Fibroblast of villous mesenchyme (primary cell): ENCODE results near the gene PLXNB3. TPM values are rescaled to one million over a fixed set of nuclear protein-coding genes. Genes with fewer than 3 reads are reported as not detected.

Experiments used
- DNase-seq: peaks from one replicate; pipeline ENCODE4 v3.0.0-alpha.2; 2010; ENCODE audit warnings: low read depth
- H3K4me3 ChIP-seq: 2 replicates; pipeline ENCODE4 v1.5.1; 2011; ENCODE audit warnings: low read depth, mild to moderate bottlenecking, low read length
- total RNA-seq: library from RNA; depleted of rRNA; stranded (reverse); fragments of >200 nt; gene quantifications from 2 replicates; pipeline ENCODE4 v1.2.3, GENCODE V29; 2012
- TF ChIP-seq, protein P1 (sequence below): IDR thresholded peaks from 2 replicates; pipeline ENCODE4 v1.5.1; 2012; ENCODE audit warnings: low read depth, mild to moderate bottlenecking, low read length; ENCODE audit not compliant: insufficient read depth

The PLXNB3 gene
- total RNA-seq, 1 donor: 3.0 TPM

GRCh38 chrX:153824348-153824747, 60.3 kb downstream of the PLXNB3 start:
- TF ChIP-seq, protein P1, sequence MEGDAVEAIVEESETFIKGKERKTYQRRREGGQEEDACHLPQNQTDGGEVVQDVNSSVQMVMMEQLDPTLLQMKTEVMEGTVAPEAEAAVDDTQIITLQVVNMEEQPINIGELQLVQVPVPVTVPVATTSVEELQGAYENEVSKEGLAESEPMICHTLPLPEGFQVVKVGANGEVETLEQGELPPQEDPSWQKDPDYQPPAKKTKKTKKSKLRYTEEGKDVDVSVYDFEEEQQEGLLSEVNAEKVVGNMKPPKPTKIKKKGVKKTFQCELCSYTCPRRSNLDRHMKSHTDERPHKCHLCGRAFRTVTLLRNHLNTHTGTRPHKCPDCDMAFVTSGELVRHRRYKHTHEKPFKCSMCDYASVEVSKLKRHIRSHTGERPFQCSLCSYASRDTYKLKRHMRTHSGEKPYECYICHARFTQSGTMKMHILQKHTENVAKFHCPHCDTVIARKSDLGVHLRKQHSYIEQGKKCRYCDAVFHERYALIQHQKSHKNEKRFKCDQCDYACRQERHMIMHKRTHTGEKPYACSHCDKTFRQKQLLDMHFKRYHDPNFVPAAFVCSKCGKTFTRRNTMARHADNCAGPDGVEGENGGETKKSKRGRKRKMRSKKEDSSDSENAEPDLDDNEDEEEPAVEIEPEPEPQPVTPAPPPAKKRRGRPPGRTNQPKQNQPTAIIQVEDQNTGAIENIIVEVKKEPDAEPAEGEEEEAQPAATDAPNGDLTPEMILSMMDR: no peak
- no peak for DNase-seq
- no peak overlapping the region for H3K4me3 ChIP-seq

- no peak for DNase-seq
- TF ChIP-seq, protein P1: no peak
- H3K4me3 ChIP-seq: no peak overlapping the region
Measured at GRCh38 chrX:153825042-153825441, 61.0 kb downstream of the PLXNB3 start.

Other genes with a start within 250 kb of the PLXNB3 start
- gene ATP2B3, start 246.6 kb upstream of the PLXNB3 start, total RNA-seq: not detected in 2 replicates
- gene CCNQ, start 165.1 kb upstream of the PLXNB3 start, total RNA-seq: 38.9 and 42.8 TPM in 2 replicates
- under 0.01 TPM in 1 of 2 replicates, not detected in the other for gene DUSP9, start 117.0 kb upstream of the PLXNB3 start, total RNA-seq
- gene PNCK, start 90.4 kb upstream of the PLXNB3 start, total RNA-seq: under 0.01 and 0.32 TPM in 2 replicates
- gene SLC6A8, start 76.3 kb upstream of the PLXNB3 start, total RNA-seq: 9.1 and 12.2 TPM in 2 replicates
- 105 and 127 TPM in 2 replicates for gene BCAP31, start 39.9 kb upstream of the PLXNB3 start, total RNA-seq
- 15.5 and 19.3 TPM in 2 replicates for gene ABCD1, start 39.4 kb upstream of the PLXNB3 start, total RNA-seq
- 0.86 and 0.97 TPM in 2 replicates for gene SRPK3, start 16.8 kb downstream of the PLXNB3 start, total RNA-seq
- 37.4 and 40.2 TPM in 2 replicates for gene IDH3G, start 30.1 kb downstream of the PLXNB3 start, total RNA-seq
- gene SSR4, start 30.4 kb downstream of the PLXNB3 start, total RNA-seq: 122 and 133 TPM in 2 replicates
- 0.32 and 0.43 TPM in 2 replicates for gene PDZD4, start 66.3 kb downstream of the PLXNB3 start, total RNA-seq
- 16.4 and 54.4 TPM in 2 replicates for gene L1CAM, start 121.9 kb downstream of the PLXNB3 start, total RNA-seq
- under 0.01 TPM in 1 of 2 replicates, not detected in the other for gene AVPR2, start 140.4 kb downstream of the PLXNB3 start, total RNA-seq
- gene ARHGAP4, start 162.0 kb downstream of the PLXNB3 start, total RNA-seq: 3.0 and 5.2 TPM in 2 replicates
- gene NAA10, start 170.8 kb downstream of the PLXNB3 start, total RNA-seq: 59.9 and 62.2 TPM in 2 replicates
- 4.3 and 12.6 TPM in 2 replicates for gene RENBP, start 180.4 kb downstream of the PLXNB3 start, total RNA-seq
- gene HCFC1, start 207.6 kb downstream of the PLXNB3 start, total RNA-seq: 28.1 and 28.3 TPM in 2 replicates
- 5.2 and 7.1 TPM in 2 replicates for gene TMEM187, start 208.5 kb downstream of the PLXNB3 start, total RNA-seq